ENCODE data around the gene TRIM56. TPM values are rescaled to one million over a fixed set of nuclear protein-coding genes. Genes with fewer than 3 reads are reported as not detected.
"Not testable (repeated sequence)": the region's sequence is repeated elsewhere in the genome, so short reads cannot be mapped to it uniquely, and the experiment has no call there.

The TRIM56 gene
- total and polyA plus RNA-seq, 9 donors = 18.2 to 77.4 (median 44.5) TPM

GRCh38 chr7:101127460-101128039 lies 42.3 kb downstream of the TRIM56 start:
- WGBS, 3 donors = 60 to 70% (median 69%) methylated on average over 3 of the region's 3 CpGs
- H3K4me1 ChIP-seq (ENCODE audit: insufficient read depth) = peaks cover 29% of the 10 kb centered on the region
- intact Hi-C loops (cut with DNase I) = loop anchor here in 1 of 4 donors (5.0 kb wide), 1 partner anchor 40 kb away; the partner anchor contains the start of gene TRIM56
- DNase-seq = no peak
- H3K36me3 ChIP-seq = no peaks in the 10 kb centered on the region
- peak overlapping the region; percentile 22 for H3K4me3 ChIP-seq
- H3K27me3 ChIP-seq = no peaks in the 10 kb centered on the region
- no peaks in the 10 kb centered on the region for H3K9me3 ChIP-seq
- no peak for TF ChIP-seq EP300 (IDR thresholded peaks at IDR 0.05)
- no peak for TF ChIP-seq CTCF (IDR thresholded peaks at IDR 0.05)
- no peak for TF ChIP-seq POLR2A (IDR thresholded peaks at IDR 0.05)
- no peak overlapping the region for H3K27ac ChIP-seq

- no peak overlapping the region for H3K27ac ChIP-seq
Measured at GRCh38 chr7:101128040-101128834, 43.0 kb downstream of the TRIM56 start.

GRCh38 chr7:101129603-101130117 lies 44.4 kb downstream of the TRIM56 start:
- 91 to 93% (median 92%) methylated on average over 3 of the region's 3 CpGs for WGBS, 3 donors
- peak in 1 of 5 donors; percentile 10 for DNase-seq
- no peak overlapping the region for H3K27ac ChIP-seq
- no peak for TF ChIP-seq POLR2A (IDR thresholded peaks at IDR 0.05)
- TF ChIP-seq CTCF (IDR thresholded peaks at IDR 0.05) = no peak
- TF ChIP-seq EP300 (IDR thresholded peaks at IDR 0.05) = no peak
- H3K4me1 ChIP-seq (ENCODE audit: insufficient read depth) = peaks cover 20% of the 10 kb centered on the region
- H3K27me3 ChIP-seq = no peaks in the 10 kb centered on the region
- intact Hi-C loops (cut with DNase I) = loop anchor here (2.0 to 10.0 kb wide), 4 partner anchors 42 to 235 kb away; partner anchors contain the start of genes TRIM56 (in 3 of the 4) and ACHE (in 1 of the 4)
- no peaks in the 10 kb centered on the region for H3K9me3 ChIP-seq
- H3K36me3 ChIP-seq = no peaks in the 10 kb centered on the region
- no peak overlapping the region for H3K4me3 ChIP-seq

More at GRCh38 chr7:101128040-101128834, 43.0 kb downstream of the TRIM56 start:
- DNase-seq = peak in 1 of 5 donors; percentile 49
- TF ChIP-seq CTCF (IDR thresholded peaks at IDR 0.05) = no peak
- no peak for TF ChIP-seq EP300 (IDR thresholded peaks at IDR 0.05)
- no peak for TF ChIP-seq POLR2A (IDR thresholded peaks at IDR 0.05)
- Histone ChIP-seq H3K9me3 (no peaks in the 10 kb centered on the region), H3K4me1 (ENCODE audit: insufficient read depth) (peaks cover 25% of the 10 kb centered on the region), H3K4me3 (no peak overlapping the region), H3K36me3 (no peaks in the 10 kb centered on the region), H3K27me3 (no peaks in the 10 kb centered on the region)
- intact Hi-C loops (cut with DNase I) = loop anchor here in 1 of 4 donors (5.0 kb wide), 1 partner anchor 41 kb away; the partner anchor contains the start of gene TRIM56
- WGBS, 3 donors = 71 to 80% (median 74%) methylated on average over 14 of the region's 14 CpGs

GRCh38 chr7:101132626-101133600 lies 47.6 kb downstream of the TRIM56 start:
- not testable (repeated sequence) for H3K27me3 ChIP-seq; H3K9me3 ChIP-seq; H3K4me1 ChIP-seq (ENCODE audit: insufficient read depth); H3K36me3 ChIP-seq; H3K27ac ChIP-seq; H3K4me3 ChIP-seq
- 89 to 91% (median 91%) methylated on average over 18 of the region's 18 CpGs for WGBS, 3 donors
- intact Hi-C loops (cut with DNase I) = loop anchor here in 2 of 4 donors (10.0 kb wide), 2 partner anchors 48 to 238 kb away; partner anchors contain the start of genes TRIM56 (in 2 of the 2) and ACHE (in 1 of the 2)
- peak in 1 of 5 donors; percentile 32 for DNase-seq
